Measurements from ENCODE around the gene TGFBI. TPM values are rescaled to one million over a fixed set of nuclear protein-coding genes. Genes with fewer than 3 reads are reported as not detected.
"Not testable (repeated sequence)": the region's sequence is repeated elsewhere in the genome, so short reads cannot be mapped to it uniquely, and the experiment has no call there.

Gene TGFBI
- polyA plus RNA-seq, 4 donors, result 232 to 295 (median 263) TPM

DNA sequence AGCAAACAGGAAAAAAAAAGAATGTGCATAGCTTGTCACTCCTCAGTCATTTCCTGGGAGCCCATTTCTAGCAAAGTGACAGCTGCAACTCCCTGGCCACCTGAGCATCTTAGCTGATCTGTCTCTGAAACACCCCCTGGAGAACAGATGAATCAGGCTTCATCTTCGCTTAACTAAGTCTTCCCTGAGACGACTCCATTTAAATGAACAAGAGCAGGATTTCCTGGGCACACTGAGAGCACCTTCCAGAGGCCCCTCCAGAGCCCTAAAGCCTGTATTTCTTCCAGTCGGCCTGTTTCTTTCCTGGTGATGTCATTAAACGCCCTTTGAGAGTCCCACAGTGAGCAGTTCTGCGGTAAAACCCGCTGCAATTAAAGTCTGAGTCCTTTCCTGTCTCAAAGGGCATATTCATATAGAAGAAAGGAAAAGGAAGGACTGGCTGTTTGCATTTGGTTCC lies 13.9 kb downstream of the TGFBI start:
- no peak for DNase-seq (ENCODE audit: low read depth in 4 of 4, low spot score in 3 of 4)

DNA sequence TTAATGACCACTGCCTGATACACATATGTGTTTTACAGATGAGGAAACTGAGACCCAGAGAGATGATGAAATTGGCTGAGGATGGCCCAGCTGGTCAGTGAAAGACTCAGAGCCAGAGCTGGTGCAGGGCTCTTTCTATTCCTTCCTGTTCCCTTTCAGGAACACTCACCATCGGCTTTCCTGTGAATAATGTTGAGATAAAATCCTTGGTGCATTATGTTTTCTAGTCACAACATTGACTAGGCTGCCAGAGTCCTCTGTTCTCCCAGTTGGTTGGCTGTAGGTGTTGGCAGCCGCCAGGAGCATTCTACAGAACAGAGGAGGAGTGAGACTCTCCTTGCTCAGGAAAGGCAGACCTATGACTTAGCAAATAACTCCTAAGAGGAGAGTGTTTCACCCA lies 14.8 kb downstream of the TGFBI start:
- DNase-seq (ENCODE audit: low read depth in 4 of 4, low spot score in 3 of 4), result no peak

DNA sequence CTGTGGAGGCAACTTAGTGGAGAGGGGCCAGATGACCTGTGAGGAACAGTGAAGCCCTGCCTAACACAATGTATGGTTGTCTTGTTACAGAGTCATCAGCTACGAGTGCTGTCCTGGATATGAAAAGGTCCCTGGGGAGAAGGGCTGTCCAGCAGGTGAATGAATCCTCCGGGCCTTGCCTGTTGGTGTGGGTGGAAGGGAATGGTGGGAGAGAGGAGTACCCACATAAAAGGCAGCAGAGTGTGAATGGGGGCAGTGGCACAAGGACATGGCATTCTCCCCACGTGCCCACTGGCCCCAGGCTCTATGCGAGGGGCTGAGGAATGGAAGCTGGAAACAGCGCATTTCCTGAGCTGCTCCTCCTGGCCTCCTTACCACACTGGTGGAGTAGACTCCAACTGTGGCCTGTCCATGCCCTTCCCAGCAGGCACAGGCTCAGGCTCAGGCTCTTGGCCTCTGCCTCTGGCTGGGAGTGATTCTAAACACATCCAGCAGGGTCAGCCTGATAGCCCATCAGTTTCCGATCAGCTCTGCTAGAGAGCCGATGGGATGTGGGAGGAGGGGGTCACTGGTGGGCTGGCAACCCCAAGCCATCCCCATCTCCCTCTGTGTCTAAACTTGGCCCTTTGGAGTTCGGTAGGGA lies 15.3 kb downstream of the TGFBI start:
- no peak for DNase-seq (ENCODE audit: low read depth in 4 of 4, low spot score in 3 of 4)

DNA sequence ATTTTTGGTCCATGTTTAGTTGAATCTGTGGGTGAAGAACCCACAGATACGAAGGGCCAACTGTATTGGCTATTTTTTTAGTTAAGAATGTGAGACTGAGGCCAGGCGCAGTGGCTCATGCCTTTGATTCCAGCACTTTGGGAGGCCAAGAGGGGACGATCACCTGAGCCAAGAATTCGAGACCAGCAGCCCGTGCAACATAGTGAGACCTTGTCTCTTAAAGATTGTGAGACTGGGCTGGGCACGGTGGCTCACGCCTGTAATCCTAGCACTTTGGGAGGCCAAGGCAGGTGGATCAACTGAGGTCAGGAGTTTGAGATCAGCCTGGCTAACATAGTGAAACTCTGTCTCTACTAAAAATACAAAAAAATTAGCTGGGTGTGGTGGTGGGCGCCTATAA lies 16.2 kb downstream of the TGFBI start:
- DNase-seq (ENCODE audit: low read depth in 4 of 4, low spot score in 3 of 4), result not testable (repeated sequence)

DNA sequence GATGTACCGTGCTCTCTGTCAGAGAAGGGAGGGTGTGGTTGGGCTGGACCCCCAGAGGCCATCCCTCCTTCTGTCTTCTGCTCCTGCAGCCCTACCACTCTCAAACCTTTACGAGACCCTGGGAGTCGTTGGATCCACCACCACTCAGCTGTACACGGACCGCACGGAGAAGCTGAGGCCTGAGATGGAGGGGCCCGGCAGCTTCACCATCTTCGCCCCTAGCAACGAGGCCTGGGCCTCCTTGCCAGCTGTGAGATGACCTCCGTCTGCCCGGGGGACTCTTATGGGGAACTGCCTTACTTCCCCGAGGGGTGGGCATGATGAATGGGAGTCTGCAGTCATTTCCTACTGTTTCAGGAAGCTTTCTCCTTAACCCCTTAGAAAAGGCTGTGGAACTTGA lies 17.5 kb downstream of the TGFBI start:
- DNase-seq (ENCODE audit: low read depth in 4 of 4, low spot score in 3 of 4), result no peak

DNA sequence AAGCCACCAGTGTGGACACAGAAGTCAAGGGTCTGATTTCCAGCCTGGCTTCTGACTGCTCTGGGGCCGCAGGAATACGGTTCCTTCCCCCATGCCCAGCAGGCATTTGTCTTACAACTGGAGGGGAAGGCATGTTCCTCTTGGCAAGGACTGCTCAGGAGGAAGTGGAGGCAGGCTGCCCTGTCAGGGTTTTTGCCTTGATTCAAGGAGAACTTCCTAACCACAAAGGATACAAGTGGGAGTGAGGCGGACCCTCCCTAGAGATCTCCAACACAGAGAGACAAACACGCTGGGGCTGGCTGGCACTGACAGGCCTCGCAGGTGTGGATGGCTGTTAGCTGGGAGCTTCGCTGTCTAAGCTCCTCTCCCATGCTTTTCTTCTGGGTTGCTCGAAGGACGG lies 19.1 kb downstream of the TGFBI start:
- no peak for DNase-seq (ENCODE audit: low read depth in 4 of 4, low spot score in 3 of 4)

DNA sequence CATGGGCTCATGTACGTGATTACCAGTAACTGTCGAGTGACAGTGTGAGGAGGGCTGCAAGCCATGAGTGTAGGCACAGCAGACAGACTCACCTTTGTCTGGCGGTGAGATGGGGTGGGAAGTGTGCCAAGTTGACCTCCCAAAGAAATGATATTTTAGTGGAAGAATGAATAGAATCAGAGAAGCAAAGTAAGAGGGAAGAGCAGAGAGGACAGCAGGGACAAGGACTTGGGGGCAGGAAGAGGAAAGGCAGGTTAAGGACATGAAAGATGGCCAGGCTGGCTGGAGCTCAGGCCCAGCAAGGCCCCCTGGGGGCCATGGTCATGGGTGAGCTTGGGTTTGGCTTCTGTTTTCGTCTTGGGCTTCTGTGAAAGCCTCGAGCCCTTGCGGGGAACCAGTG lies 20.2 kb downstream of the TGFBI start:
- DNase-seq (ENCODE audit: low read depth in 4 of 4, low spot score in 3 of 4), result no peak

DNA sequence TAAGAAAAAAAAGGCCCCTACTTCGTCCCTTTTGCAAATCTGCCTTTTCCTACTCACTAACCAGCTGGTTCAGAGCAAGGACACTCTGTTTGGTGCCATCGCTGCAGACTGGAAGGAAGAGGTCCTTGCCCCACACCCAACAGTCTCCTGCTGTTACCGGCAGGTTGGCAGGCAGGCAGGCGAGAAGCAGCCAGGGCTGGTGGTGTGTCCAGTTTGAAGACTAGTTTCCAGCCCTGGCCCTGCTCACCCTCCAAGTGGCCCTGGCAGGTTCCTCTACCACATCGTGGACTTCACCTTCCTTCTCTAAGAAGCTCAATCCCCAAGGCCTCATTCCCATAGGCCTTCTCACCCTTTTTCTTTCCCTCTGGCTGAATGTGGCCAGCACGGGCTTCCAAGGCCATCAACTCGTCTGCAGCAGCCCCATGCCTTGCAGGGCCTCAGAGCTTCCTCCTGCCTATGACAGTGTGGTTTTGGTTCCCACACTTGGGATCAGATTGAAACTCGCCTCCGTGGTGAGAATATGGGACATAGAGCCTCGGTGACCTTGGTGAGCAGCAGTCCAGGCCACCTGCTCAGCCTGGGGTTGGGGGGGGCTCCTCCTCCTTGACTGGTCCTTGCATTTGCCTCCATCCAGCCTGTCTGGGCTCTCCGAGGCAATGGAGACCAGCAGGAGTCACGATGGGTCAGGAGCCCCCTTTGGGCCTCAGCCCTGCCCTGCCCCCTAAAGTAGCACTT lies 22.9 kb downstream of the TGFBI start:
- DNase-seq (ENCODE audit: low read depth in 4 of 4, low spot score in 3 of 4), result no peak

DNA sequence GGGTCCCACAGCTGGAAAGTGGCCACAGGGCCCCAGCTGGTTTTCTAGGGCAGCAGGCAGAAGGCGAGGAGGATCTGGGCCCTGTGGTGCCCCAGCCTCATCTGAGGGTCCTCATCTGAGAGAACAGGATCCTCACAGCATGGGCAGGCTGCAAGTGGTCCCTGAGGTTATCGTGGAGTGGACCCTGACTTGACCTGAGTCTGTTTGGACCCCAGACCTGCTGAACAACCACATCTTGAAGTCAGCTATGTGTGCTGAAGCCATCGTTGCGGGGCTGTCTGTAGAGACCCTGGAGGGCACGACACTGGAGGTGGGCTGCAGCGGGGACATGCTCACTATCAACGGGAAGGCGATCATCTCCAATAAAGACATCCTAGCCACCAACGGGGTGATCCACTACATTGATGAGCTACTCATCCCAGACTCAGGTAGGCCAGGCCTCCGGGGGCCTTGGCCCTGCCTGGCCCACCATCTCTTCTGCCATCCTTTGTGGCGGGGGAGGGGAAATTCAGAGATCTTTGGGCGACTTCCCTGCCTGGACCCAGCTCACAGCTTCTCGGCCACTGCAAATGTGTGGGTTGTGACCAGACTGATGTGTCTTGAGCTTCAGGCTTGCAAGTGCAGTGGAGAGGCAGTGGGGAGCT lies 24.0 kb downstream of the TGFBI start:
- no peak for DNase-seq (ENCODE audit: low read depth in 4 of 4, low spot score in 3 of 4)

DNA sequence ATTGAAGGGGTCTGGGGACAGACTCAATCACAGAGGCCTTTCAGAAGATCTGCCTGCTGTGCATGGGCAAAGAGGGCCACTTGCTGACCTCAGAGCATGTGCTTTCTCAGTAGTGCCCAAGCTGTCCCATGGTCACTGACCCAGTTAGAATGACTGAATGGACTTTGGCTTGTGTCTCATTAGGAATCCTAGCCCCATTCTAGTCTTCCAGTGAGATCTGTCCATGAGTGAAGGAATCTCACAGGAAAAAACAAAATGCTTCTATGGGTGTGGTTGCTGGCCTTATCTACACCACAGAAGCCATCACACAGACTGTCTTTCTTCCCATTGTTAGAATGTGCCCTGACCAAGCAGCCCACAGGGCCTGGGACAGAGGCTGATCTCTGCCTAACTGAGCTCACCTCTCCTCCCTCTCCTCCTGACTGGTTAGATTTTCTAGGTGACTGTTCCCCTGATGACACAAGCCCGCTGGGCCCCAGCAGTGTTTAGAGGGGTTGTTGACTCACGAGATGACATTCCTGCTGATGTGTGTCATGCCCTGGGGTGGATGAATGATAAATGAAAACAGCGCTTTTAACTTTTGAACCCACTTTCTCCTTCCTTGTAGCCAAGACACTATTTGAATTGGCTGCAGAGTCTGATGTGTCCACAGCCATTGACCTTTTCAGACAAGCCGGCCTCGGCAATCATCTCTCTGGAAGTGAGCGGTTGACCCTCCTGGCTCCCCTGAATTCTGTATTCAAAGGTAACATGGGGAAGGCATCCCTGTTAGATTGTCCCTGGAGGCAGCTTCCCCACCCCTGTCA lies 24.8 kb downstream of the TGFBI start:
- DNase-seq (ENCODE audit: low read depth in 4 of 4, low spot score in 3 of 4), result no peak

DNA sequence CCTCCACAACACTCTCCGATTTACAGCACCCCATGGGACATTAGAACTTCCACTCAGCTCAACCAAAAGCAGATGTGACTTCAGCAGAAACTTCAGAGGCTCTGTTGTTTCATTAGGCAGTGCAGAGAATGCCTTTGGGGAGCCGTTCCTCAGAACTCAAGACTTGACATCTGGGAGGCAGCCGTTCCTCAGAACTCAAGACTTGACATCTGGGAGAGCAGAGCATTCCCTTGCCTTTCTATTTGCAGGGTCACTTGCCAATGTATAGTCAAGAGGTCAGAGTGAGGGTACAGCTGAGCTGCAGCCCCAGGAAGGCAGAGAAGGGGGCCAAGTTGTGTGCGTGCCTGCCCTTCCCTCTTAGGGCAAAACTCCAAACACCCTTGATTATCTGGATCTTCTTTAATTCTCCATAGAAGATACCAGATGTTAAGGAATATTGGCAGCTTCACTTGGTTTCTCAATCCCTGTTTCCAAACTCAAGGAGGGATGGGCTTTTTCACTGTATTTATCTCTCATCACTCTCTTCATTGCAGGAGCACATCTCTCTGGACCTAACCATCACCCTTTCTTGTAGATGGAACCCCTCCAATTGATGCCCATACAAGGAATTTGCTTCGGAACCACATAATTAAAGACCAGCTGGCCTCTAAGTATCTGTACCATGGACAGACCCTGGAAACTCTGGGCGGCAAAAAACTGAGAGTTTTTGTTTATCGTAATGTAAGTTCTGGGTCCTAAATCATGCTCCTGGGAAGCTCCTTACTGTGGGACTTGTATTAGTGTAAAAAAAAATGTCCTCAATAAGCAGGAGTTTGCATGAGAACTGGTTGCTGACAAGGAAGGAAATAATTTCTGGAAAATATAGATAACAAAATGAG lies 25.6 kb downstream of the TGFBI start:
- DNase-seq (ENCODE audit: low read depth in 4 of 4, low spot score in 3 of 4), result no peak

DNA sequence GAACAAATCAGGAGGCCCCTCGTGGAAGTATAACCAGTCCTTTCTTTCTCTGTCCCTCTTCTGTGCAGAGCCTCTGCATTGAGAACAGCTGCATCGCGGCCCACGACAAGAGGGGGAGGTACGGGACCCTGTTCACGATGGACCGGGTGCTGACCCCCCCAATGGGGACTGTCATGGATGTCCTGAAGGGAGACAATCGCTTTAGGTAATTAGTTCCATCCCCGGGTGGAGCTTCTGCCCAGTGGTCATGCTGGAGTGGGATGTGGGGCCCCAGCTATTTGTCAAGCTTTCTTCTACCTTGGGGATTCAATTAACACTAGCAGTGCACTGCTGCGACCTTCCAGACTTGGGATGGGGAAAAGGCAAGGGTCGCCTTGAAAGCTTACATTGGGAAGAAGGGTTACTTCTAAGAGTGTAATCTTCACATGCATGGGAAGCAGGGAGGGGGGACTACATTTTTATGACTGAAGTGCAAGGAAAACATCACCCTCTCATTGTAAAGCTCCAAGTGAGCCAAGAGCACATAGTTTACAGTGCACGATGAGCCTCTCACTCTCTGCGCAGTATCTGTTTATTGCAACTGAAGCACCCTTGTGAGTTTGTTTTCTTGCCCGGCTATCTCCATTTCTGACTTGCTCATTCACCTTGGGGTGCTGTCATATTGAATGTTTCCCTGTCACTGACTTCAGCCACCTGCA lies 27.0 kb downstream of the TGFBI start:
- DNase-seq (ENCODE audit: low read depth in 4 of 4, low spot score in 3 of 4), result no peak

DNA sequence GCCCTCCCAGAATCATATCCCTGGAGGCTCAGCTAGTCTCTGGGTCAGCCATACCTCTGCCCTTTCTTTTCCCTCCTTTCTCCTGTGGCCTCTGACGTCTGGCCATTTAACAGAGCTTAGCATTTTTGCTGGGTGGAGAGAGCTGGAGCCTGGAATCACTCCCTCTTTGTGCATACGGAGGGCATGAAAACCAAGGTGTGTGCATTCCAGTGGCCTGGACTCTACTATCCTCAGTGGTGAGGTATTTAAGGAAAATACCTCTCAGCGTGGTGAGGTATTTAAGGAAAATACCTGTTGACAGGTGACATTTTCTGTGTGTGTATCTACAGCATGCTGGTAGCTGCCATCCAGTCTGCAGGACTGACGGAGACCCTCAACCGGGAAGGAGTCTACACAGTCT lies 27.5 kb downstream of the TGFBI start:
- DNase-seq (ENCODE audit: low read depth in 4 of 4, low spot score in 3 of 4), result no peak

DNA sequence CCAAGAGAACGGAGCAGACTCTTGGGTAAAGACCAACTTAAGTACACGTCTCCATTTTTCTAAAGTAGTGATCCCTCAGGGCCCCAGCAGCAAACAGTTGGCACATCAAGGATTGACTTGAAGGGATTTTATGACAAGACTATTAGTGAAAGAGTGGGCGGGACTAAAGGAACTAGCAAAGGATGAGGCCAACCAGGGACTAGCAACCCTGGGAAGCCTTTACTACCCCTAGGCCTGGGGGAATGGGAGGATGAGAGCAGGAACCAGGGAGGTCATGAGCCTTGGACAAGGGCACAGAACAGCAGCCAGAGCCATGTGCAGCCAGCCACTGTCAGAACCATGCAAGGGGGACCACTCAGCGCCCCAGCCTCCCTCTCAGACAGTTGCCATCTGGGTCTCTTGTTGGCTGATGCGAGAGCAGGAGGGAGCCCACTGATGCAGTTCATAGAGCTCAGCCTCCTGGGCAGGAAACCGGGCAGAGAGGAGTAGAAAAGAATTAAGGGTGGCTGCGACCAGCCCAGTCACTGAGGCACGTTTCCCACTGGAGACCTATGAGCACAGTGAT lies 28.1 kb downstream of the TGFBI start:
- DNase-seq (ENCODE audit: low read depth in 4 of 4, low spot score in 3 of 4), result no peak

DNA sequence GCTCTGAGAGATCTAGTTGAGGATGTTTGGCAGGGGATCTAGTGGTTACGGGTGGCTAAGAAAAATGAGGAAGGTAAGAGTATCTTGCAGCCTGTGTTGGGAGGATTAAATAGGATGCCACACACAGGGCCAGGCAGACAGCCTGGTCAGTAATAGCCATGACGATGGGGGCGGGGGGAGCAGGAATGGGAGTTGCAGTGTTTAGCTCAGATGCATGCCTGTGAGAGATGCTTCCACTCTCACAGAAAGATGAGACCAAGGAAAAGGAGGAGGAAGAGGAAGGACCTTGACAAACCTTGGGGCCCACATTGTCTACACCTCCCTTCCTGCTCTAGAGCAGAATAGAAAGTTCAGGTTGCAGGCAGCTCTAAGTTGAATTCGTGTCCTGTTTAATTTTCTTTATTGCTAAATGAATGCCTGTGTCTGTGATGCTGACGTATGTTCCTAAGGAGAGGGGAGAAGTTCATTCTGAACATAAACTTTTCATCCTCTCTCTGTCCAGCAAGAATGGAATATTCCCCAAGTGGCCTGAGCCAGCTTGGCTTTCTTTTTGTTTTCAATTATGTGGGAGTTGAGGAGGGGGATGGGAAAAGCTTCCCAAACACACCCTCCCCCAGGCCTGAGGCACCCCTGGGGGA lies 28.7 kb downstream of the TGFBI start:
- no peak for DNase-seq (ENCODE audit: low read depth in 4 of 4, low spot score in 3 of 4)

DNA sequence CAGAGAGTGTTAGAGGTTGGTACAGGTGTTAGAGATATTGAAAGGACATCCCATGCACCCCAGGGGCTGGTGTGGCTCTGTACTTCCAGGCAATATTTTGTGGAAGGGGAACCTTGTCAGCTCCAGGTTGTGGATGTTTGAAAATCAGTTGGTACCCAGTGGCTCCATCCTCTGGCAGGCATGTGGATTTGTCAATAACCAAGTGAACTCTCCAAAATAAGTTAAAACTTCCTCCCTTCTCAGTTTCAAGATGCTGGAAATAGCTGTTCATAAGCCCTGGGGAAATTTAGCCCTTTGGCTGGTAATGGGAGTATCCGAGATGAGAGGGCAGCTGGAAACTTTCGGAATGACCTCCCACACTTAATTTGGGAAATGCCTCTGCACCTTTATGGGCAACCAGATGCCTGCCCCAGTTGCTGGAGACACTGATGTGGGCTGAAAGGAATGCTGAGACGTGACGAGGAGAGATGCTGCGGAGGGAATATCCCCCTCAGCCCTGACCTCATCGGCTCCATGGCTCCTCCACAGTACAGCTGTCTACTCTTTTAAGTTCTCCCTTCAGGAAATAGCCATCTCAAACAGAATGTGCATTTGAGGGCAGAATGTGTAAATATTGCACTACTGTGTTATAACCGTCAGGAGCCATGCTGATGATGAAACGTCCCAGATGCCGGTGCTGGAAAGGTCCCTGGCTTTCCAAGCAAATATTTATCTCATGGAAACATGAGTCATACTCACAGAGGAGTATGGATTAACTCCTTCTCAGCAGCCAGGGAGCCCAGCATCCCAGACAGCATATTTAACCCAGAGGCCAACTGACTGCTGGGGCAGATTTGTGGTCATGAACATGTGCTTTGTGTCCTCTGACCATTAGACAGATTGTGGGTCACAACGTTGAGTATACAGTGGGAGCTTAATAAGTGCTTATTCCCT lies 29.5 kb downstream of the TGFBI start:
- DNase-seq (ENCODE audit: low read depth in 4 of 4, low spot score in 3 of 4), result peak in 1 of 4 donors; percentile 61

DNA sequence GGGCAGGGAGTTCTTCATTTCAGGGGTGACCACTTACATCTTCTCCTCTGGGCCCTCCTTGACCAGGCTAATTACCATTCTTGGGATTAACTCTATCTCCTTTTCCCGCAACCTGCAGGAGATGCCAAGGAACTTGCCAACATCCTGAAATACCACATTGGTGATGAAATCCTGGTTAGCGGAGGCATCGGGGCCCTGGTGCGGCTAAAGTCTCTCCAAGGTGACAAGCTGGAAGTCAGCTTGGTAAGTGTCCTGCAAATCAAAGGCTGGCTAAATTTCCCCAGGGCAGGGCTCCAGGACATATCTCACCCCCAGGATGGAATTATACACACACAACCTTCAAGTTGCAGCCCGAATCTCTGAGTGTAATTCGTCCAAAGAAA lies 30.2 kb downstream of the TGFBI start:
- no peak for DNase-seq (ENCODE audit: low read depth in 4 of 4, low spot score in 3 of 4)

DNA sequence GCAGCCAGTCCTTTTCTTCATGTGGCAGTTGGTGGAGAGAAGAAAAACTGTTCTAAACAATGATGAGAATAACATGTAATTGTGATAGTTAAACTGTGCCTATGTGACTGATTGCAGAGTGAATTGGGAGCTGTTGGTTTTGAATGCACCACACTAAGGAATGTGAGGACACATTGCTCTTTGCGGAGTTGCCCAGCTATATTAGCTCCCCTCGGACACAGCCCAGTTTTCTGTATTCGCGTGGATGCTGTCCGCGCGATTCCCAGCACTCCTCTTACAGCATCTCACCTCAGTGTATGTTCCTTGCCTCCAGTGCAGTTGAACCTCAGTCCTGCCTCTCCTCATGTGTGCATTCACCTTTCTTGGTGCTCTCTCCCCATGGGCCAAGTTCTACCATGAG lies 32.2 kb downstream of the TGFBI start:
- DNase-seq (ENCODE audit: low read depth in 4 of 4, low spot score in 3 of 4), result no peak
